NCI-H748 (cell line): ENCODE results near the gene GLRA1.

Experiments
- DNase-seq: peaks from one replicate; lab custom pipeline; 2025; ENCODE audit not compliant: unreplicated experiment; lab: John Stamatoyannopoulos, UW

GLRA1 gene

GRCh38 chr5:151775025-151775606 is 149.5 kb downstream of the GLRA1 start:
- no peak for DNase-seq

- peak; percentile 10 for DNase-seq
Measured at GRCh38 chr5:151773951-151774350, 150.7 kb downstream of the GLRA1 start.

- peak; percentile 70 for DNase-seq
Measured at GRCh38 chr5:151772846-151773561, 151.6 kb downstream of the GLRA1 start.
